H1 (cell line): ENCODE results near the gene ACTL6A. TPM values are rescaled to one million over a fixed set of nuclear protein-coding genes. Genes with fewer than 3 reads are reported as not detected.

Experiments used
- CTCF ChIA-PET: fragments of 300-600 bp; sonication (Branson Sonifier 250); formaldehyde crosslinking; loops from one replicate; lab custom pipeline; 2021; ENCODE audit not compliant: partially characterized antibody; lab: Charles Lee
- POLR2A ChIA-PET: fragments of 300-600 bp; sonication (Branson Sonifier 250); formaldehyde crosslinking; loops from one replicate; lab custom pipeline; 2021; ENCODE audit warnings: inconsistent platforms; ENCODE audit not compliant: partially characterized antibody; lab: Charles Lee
- DNase-seq, 2 experiments: peaks; one replicate each; pipeline versions ENCODE4 v3.0.0 to v3.0.0-alpha.2; 2010 to 2022; ENCODE audit warnings: low spot score in 2 of 2, low read depth in 1 of 2, mixed read lengths in 1 of 2
- FAIRE-seq: peaks from 2 replicates; lab custom pipeline; 2011; peaks lifted over from hg19 to GRCh38; lab: Jason Lieb, UNC
- H2AFZ ChIP-seq: 2 replicates; pipeline ENCODE4 v1.8.1; 2012; ENCODE audit warnings: low read length, inconsistent platforms
- H2AK5ac ChIP-seq: 2 replicates; pipeline ENCODE4 v1.6.1; 2013; ENCODE audit warnings: low read depth, low read length
- H2BK120ac ChIP-seq: replicated peaks from 2 replicates; pipeline ENCODE3; 2013; ENCODE audit warnings: low read depth, low read length, inconsistent platforms
- H2BK12ac ChIP-seq: 2 replicates; pipeline ENCODE4 v1.6.1; 2013; ENCODE audit warnings: low read depth, low read length
- H2BK15ac ChIP-seq: 2 replicates; pipeline ENCODE4 v1.6.1; 2013; ENCODE audit warnings: low read length
- H2BK20ac ChIP-seq: 2 replicates; pipeline ENCODE4 v1.6.1; 2013; ENCODE audit warnings: low read length
- H2BK5ac ChIP-seq: 2 replicates; pipeline ENCODE4 v1.6.1; 2013; ENCODE audit warnings: low read depth, low read length
- H3K14ac ChIP-seq: 2 replicates; pipeline ENCODE4 v1.6.1; 2013; ENCODE audit warnings: inconsistent platforms; ENCODE audit not compliant: insufficient read length
- H3K18ac ChIP-seq: 2 replicates; pipeline ENCODE4 v1.6.1; 2013; ENCODE audit warnings: low read length; ENCODE audit errors: extremely low read depth
- H3K23ac ChIP-seq: 2 replicates; pipeline ENCODE4 v1.6.1; 2013; ENCODE audit warnings: inconsistent platforms; ENCODE audit not compliant: insufficient read length
- H3K23me2 ChIP-seq: 2 replicates; pipeline ENCODE4 v1.6.1; 2013; ENCODE audit warnings: low read depth, low read length
- H3K27ac ChIP-seq: 2 replicates; pipeline ENCODE4 v1.6.1; 2011; ENCODE audit warnings: low read depth, low read length, inconsistent platforms
- H3K27me3 ChIP-seq, 4 experiments: replicated peaks in 1 of 4; 1 replicate in 1 of 4; 2 replicates in 3 of 4; pipeline versions ENCODE4 v1.6.1 to v1.8.1; 2011 to 2013; ENCODE audit warnings: low read length in 3 of 4, mild to moderate bottlenecking in 3 of 4, inconsistent platforms in 2 of 4, mixed read lengths in 2 of 4, moderate library complexity in 1 of 4; ENCODE audit not compliant: control insufficient read depth in 3 of 4, insufficient read depth in 3 of 4; ENCODE audit errors: extremely low read depth in 1 of 4
- H3K36me3 ChIP-seq, 4 experiments: 2 replicates each; pipeline versions ENCODE4 v1.6.1 to v1.8.1; 2011 to 2013; ENCODE audit warnings: mild to moderate bottlenecking in 4 of 4, low read length in 3 of 4, moderate library complexity in 2 of 4, control low read depth in 1 of 4, inconsistent platforms in 1 of 4; ENCODE audit not compliant: insufficient read depth in 4 of 4, control insufficient read depth in 2 of 4
- H3K4ac ChIP-seq: replicated peaks from 2 replicates; pipeline ENCODE3; 2013; ENCODE audit warnings: low read length, low read depth, mixed read lengths, inconsistent platforms; ENCODE audit not compliant: insufficient read length
- H3K4me1 ChIP-seq, 4 experiments: replicated peaks in 1 of 4; 1 replicate in 1 of 4; 2 replicates in 3 of 4; pipeline versions ENCODE4 v1.6.1 to v1.8.1; 2011 to 2013; ENCODE audit warnings: low read length in 3 of 4, inconsistent platforms in 2 of 4, mixed read lengths in 1 of 4; ENCODE audit not compliant: insufficient read depth in 4 of 4, control insufficient read depth in 3 of 4
- H3K4me2 ChIP-seq, 2 experiments: 2 replicates each; pipeline versions ENCODE4 v1.6.1 to v1.8.1; 2011 to 2013; ENCODE audit warnings: low read depth in 2 of 2, low read length in 2 of 2, control low read depth in 1 of 2, inconsistent platforms in 1 of 2, mild to moderate bottlenecking in 1 of 2; ENCODE audit not compliant: insufficient read depth in 1 of 2
- H3K4me3 ChIP-seq, 4 experiments: fragments of 200-600, 300-600 bp in 1 of 4; sonication (generic), shearing (Covaris generic), sonication (Bioruptor Twin) in 1 of 4; 2 replicates each; pipeline versions ENCODE4 v1.5.1 to v1.8.1; 2011 to 2016; ENCODE audit warnings: low read length in 4 of 4, low read depth in 3 of 4, control low read depth in 2 of 4, inconsistent platforms in 2 of 4, mild to moderate bottlenecking in 2 of 4, mixed read lengths in 1 of 4, moderate library complexity in 1 of 4; ENCODE audit not compliant: insufficient read depth in 2 of 4; ENCODE audit errors: extremely low read depth in 1 of 4
- H3K56ac ChIP-seq: replicated peaks from 2 replicates; pipeline ENCODE3; 2013; ENCODE audit warnings: low read depth, mild to moderate bottlenecking, mixed read lengths, low read length, inconsistent platforms; ENCODE audit not compliant: insufficient read length
- H3K79me1 ChIP-seq: 2 replicates; pipeline ENCODE4 v1.6.1; 2013; ENCODE audit warnings: low read depth, low read length, control low read depth
- H3K79me2 ChIP-seq, 2 experiments: 2 replicates each; pipeline versions ENCODE4 v1.6.1 to v1.8.1; 2012 to 2013; ENCODE audit warnings: low read length in 2 of 2, mild to moderate bottlenecking in 2 of 2, inconsistent platforms in 1 of 2; ENCODE audit not compliant: insufficient read depth in 2 of 2, control insufficient read depth in 1 of 2
- H3K9ac ChIP-seq, 4 experiments: replicated peaks in 1 of 4; 1 replicate in 1 of 4; 2 replicates in 3 of 4; pipeline versions ENCODE4 v1.6.1 to v1.8.1; 2011 to 2013; ENCODE audit warnings: low read depth in 3 of 4, low read length in 3 of 4, control low read depth in 2 of 4, mild to moderate bottlenecking in 2 of 4, moderate library complexity in 2 of 4, inconsistent platforms in 1 of 4; ENCODE audit errors: extremely low read depth in 1 of 4
- H3K9me3 ChIP-seq, 2 experiments: 2 replicates each; pipeline versions ENCODE4 v1.6.1 to v1.8.1; 2012 to 2013; ENCODE audit warnings: mild to moderate bottlenecking in 2 of 2, moderate library complexity in 2 of 2, control low read depth in 1 of 2, inconsistent platforms in 1 of 2, low read depth in 1 of 2, low read length in 1 of 2, mixed read lengths in 1 of 2; ENCODE audit not compliant: insufficient read depth in 2 of 2
- H4K20me1 ChIP-seq, 2 experiments: replicated peaks in 1 of 2; 2 replicates each; pipeline versions ENCODE3 to v1.8.1; 2011 to 2013; ENCODE audit warnings: inconsistent platforms in 2 of 2, low read length in 2 of 2, mild to moderate bottlenecking in 1 of 2; ENCODE audit not compliant: insufficient read depth in 2 of 2, control insufficient read depth in 1 of 2
- H4K5ac ChIP-seq: 2 replicates; pipeline ENCODE4 v1.6.1; 2013; ENCODE audit warnings: low read length, low read depth, mixed read lengths, inconsistent platforms; ENCODE audit not compliant: insufficient read length
- H4K8ac ChIP-seq: 2 replicates; pipeline ENCODE4 v1.8.0; 2013; ENCODE audit warnings: mild to moderate bottlenecking, moderate library complexity, low read length, inconsistent platforms; ENCODE audit not compliant: insufficient read depth; ENCODE audit errors: extremely low read depth
- H4K91ac ChIP-seq: replicated peaks from 2 replicates; pipeline ENCODE3; 2013; ENCODE audit warnings: low read length, mixed read lengths, inconsistent platforms; ENCODE audit not compliant: insufficient read length
- CREB1 ChIP-seq: IDR thresholded peaks from 2 replicates; pipeline ENCODE4 v1.6.1; 2012; ENCODE audit warnings: inconsistent platforms
- E2F6 ChIP-seq: IDR thresholded peaks from 2 replicates; pipeline ENCODE4 v1.6.1; 2012; ENCODE audit warnings: inconsistent platforms
- KDM4A ChIP-seq: IDR thresholded peaks from one replicate; pipeline ENCODE4 v1.7.1; 2012; ENCODE audit warnings: low read depth, mild to moderate bottlenecking, moderate library complexity, low read length, inconsistent platforms; ENCODE audit not compliant: severe bottlenecking
- TAF1 ChIP-seq: IDR thresholded peaks from 2 replicates; pipeline ENCODE4 v1.6.1; 2011; ENCODE audit warnings: mild to moderate bottlenecking, low read depth, low read length
- TBP ChIP-seq: IDR thresholded peaks from 2 replicates; pipeline ENCODE4 v1.6.1; 2011; ENCODE audit warnings: low read depth, low read length, improper control_type of control experiment
- TEAD4 ChIP-seq: IDR thresholded peaks from 2 replicates; pipeline ENCODE4 v1.6.1; 2012; ENCODE audit warnings: low read depth, low read length, inconsistent platforms, mixed read lengths
- WGBS, 2 experiments: shearing (Covaris generic) in 1 of 2; methylation state at CpG; one replicate each; pipeline versions ENCODE4 v1.1.6 to v1.1.7; 2013 to 2015; ENCODE audit warnings: low lambda C conversion rate in 2 of 2, mixed read lengths in 2 of 2, inconsistent platforms in 1 of 2, low coverage in 1 of 2, missing lambda C conversion rate in 1 of 2; ENCODE audit not compliant: insufficient replicate concordance in 2 of 2, insufficient coverage in 1 of 2, insufficient read length in 1 of 2; ENCODE audit errors: extremely low coverage in 1 of 2, missing lambda C conversion rate in 1 of 2; 5-methylcytosine and 5-hydroxymethylcytosine counted together
- polyA plus RNA-seq, 7 experiments: library from polyadenylated mRNA; depleted of rRNA in 3 of 7; stranded (reverse) in 5 of 7; unstranded in 2 of 7; fragments of >200 nt in 5 of 7; fragments of 200-250 nt in 2 of 7; gene quantifications; 1 replicate in 5 of 7; 2 replicates in 1 of 7; 4 replicates in 1 of 7; pipeline versions ENCODE4 v1.2.1 to v1.2.3, GENCODE V29; 2011 to 2013; ENCODE audit warnings: missing spikeins in 2 of 7, mixed read lengths in 2 of 7
- total RNA-seq: library from RNA; stranded (reverse); fragmentation: NEBNext Ultra II Directional; extraction: Animal tissue kit (Norgen Biotek cat#: 25700); gene quantifications from 2 replicates; pipeline ENCODE4 v1.2.1, GENCODE V29; 2021

ACTL6A gene
- total and polyA plus RNA-seq, 2 of the 8 experiments (the other 6 are each of a cell fraction or from before 2014, with no cell fraction given) = 76.9 to 99.5 TPM

- WGBS, 2 experiments = 90% methylated on average over 4 of the region's 4 CpGs; no CpG with 5 or more reads in 1 of the 2 experiments
- Histone ChIP-seq H3K4ac (no peak overlapping the region), H3K27me3 (no peaks in the 10 kb centered on the region), H2BK15ac (no peak overlapping the region), H3K18ac (no peak overlapping the region), H3K4me3 (no peak overlapping the region), H3K23me2 (no peaks in the 10 kb centered on the region; the same call in 1 of the 2 replicates), H4K5ac (no peak overlapping the region), H2BK20ac (no peak overlapping the region), H3K79me1 (no peaks in the 10 kb centered on the region), H2AK5ac (no peak overlapping the region), H3K79me2 (no peaks in the 10 kb centered on the region), H4K91ac (no peak overlapping the region), H2BK120ac (no peak overlapping the region), H3K9me3 (no peaks in the 10 kb centered on the region), H3K56ac (no peak overlapping the region), H3K14ac (no peak overlapping the region), H4K20me1 (no peaks in the 10 kb centered on the region), H3K36me3 (no peaks in the 10 kb centered on the region), H2BK12ac (no peak overlapping the region), H3K4me2 (no peak overlapping the region), H3K4me1 (peaks cover 0 to 3% (median 1%) of the 10 kb centered on the region in 4 experiments; a peak in 2 of 7 replicates), H4K8ac (no peak overlapping the region), H3K23ac (no peak overlapping the region), H2AFZ (no peak overlapping the region), H3K9ac (no peak overlapping the region), H3K27ac (no peak overlapping the region), H2BK5ac (no peak overlapping the region)
- CTCF ChIA-PET = no interaction called here
- no peak for TF ChIP-seq KDM4A
- TF ChIP-seq TEAD4 = no peak
- TF ChIP-seq E2F6 = no peak
- no peak for TF ChIP-seq TBP
- TF ChIP-seq TAF1 = no peak
- TF ChIP-seq CREB1 = no peak
- DNase-seq (no peak), FAIRE-seq (no peak)
- POLR2A ChIA-PET = no interaction called here
These were observed 29.5 kb upstream of the ACTL6A start for GRCh38 chr3:179533274-179533673.
